B cell (primary cell): ENCODE results near the gene ASIC4. TPM values are rescaled to one million over a fixed set of nuclear protein-coding genes. Genes with fewer than 3 reads are reported as not detected.

Experiments used
- ATAC-seq: fragments of 200-7000 bp; cut with Tn5 transposase; one replicate; pipeline ENCODE4 v1.10.0; 2021; ENCODE audit warnings: low read depth, mild to moderate bottlenecking, moderate number of reproducible peaks, moderate library complexity
- CTCF ChIA-PET: fragments of 350-600 bp; sonication (Branson Sonifier 250); formaldehyde crosslinking; loops from one replicate; lab custom pipeline; 2021; ENCODE audit warnings: antibody characterized with exemption, inconsistent platforms; lab: Charles Lee
- POLR2A ChIA-PET: fragments of 350-600 bp; sonication (Branson Sonifier 250); formaldehyde crosslinking; loops from one replicate; lab custom pipeline; 2021; ENCODE audit warnings: antibody characterized with exemption; lab: Charles Lee
- DNase-seq: peaks from one replicate; pipeline ENCODE4 v3.0.0; 2013
- H2AFZ ChIP-seq: 2 replicates; pipeline ENCODE4 v1.6.1; 2012; ENCODE audit warnings: mild to moderate bottlenecking, low read depth, low read length; ENCODE audit not compliant: insufficient read depth, poor library complexity, severe bottlenecking
- H3K27ac ChIP-seq, 2 donors: 1 replicate in 1 of 2; 2 replicates in 1 of 2; pipeline ENCODE4 v1.5.1; 2012 to 2013; ENCODE audit warnings: low read length in 2 of 2, mild to moderate bottlenecking in 2 of 2, moderate library complexity in 1 of 2
- H3K27me3 ChIP-seq, 4 experiments: fragments of 200-600 bp in 1 of 4; sonication (generic) in 1 of 4; replicated peaks in 1 of 4; 1 replicate in 2 of 4; 2 replicates in 2 of 4; pipeline versions ENCODE4 v1.6.1 to v1.7.0; 2013 to 2016; ENCODE audit warnings: low read length in 3 of 4, mild to moderate bottlenecking in 2 of 4, mixed read lengths in 1 of 4, moderate library complexity in 1 of 4; ENCODE audit not compliant: insufficient read depth in 4 of 4, control insufficient read depth in 3 of 4; ENCODE audit errors: control extremely low read depth in 1 of 4
- H3K36me3 ChIP-seq, 2 experiments: replicated peaks in 1 of 2; 1 replicate in 1 of 2; 2 replicates in 1 of 2; pipeline versions ENCODE4 v1.6.1 to v1.7.1; 2013; ENCODE audit warnings: low read length in 1 of 2; ENCODE audit not compliant: insufficient read depth in 2 of 2, control insufficient read depth in 1 of 2; ENCODE audit errors: control extremely low read depth in 1 of 2, extremely low read depth in 1 of 2
- H3K4me1 ChIP-seq, 2 donors: fragments of 200-600 bp in 1 of 2; sonication (generic) in 1 of 2; 1 replicate in 1 of 2; 2 replicates in 1 of 2; pipeline versions ENCODE4 v1.5.1 to v1.6.1; 2013 to 2017; ENCODE audit warnings: low read length in 2 of 2; ENCODE audit not compliant: control insufficient read depth in 2 of 2, insufficient read depth in 2 of 2
- H3K4me2 ChIP-seq: replicated peaks from 2 replicates; pipeline ENCODE3; 2012; ENCODE audit warnings: mild to moderate bottlenecking, low read depth, low read length; ENCODE audit not compliant: poor library complexity, severe bottlenecking
- H3K4me3 ChIP-seq, 5 experiments: fragments of 200-600 bp in 1 of 5; sonication (generic) in 1 of 5; 1 replicate in 3 of 5; 2 replicates in 2 of 5; pipeline versions ENCODE4 v1.5.1 to v1.7.0; 2011 to 2016; ENCODE audit warnings: low read length in 4 of 5, mild to moderate bottlenecking in 4 of 5, low read depth in 2 of 5, control low read depth in 1 of 5, moderate library complexity in 1 of 5; ENCODE audit not compliant: insufficient read depth in 1 of 5; ENCODE audit errors: control extremely low read depth in 1 of 5, extremely low read depth in 1 of 5
- H3K79me2 ChIP-seq: fragments of 200-600 bp; sonication (generic); one replicate; pipeline ENCODE4 v1.6.0; 2016; ENCODE audit warnings: low read length; ENCODE audit not compliant: control insufficient read depth, insufficient read depth
- H3K9ac ChIP-seq: fragments of 200-600 bp; sonication (generic); 2 replicates; pipeline ENCODE4 v1.6.1; 2017; ENCODE audit warnings: mild to moderate bottlenecking, low read length, moderate library complexity
- H3K9me3 ChIP-seq, 3 donors: one replicate each; pipeline versions ENCODE4 v1.6.1 to v1.7.1; 2013; ENCODE audit warnings: low read length in 2 of 3; ENCODE audit not compliant: control insufficient read depth in 2 of 3, insufficient read depth in 1 of 3; ENCODE audit errors: control extremely low read depth in 1 of 3
- H4K20me1 ChIP-seq: 2 replicates; pipeline ENCODE4 v1.6.0; 2012; ENCODE audit warnings: mild to moderate bottlenecking, low read length; ENCODE audit not compliant: insufficient read depth, control insufficient read depth, poor library complexity, severe bottlenecking
- H3K27ac Mint-ChIP-seq: one replicate; pipeline ENCODE4 v1.8.0; 2021; ENCODE audit warnings: mixed read lengths
- H3K27me3 Mint-ChIP-seq: one replicate; pipeline ENCODE4 v1.8.0; 2021; ENCODE audit warnings: mixed read lengths
- H3K4me1 Mint-ChIP-seq: one replicate; pipeline ENCODE4 v1.8.0; 2021; ENCODE audit warnings: mixed read lengths
- H3K4me3 Mint-ChIP-seq: one replicate; pipeline ENCODE4 v1.8.0; 2021; ENCODE audit warnings: mixed read lengths
- H3K9me3 Mint-ChIP-seq: one replicate; pipeline ENCODE4 v1.8.0; 2022; ENCODE audit warnings: mixed read lengths; ENCODE audit not compliant: insufficient read depth
- CTCF ChIP-seq: fragments of 200-600 bp; IDR thresholded peaks from one replicate; pipeline ENCODE4 v1.8.0; 2022; ENCODE audit warnings: antibody characterized with exemption, mild to moderate bottlenecking
- EZH2 ChIP-seq: IDR thresholded peaks from 2 replicates; pipeline ENCODE4 v1.6.1; 2012; ENCODE audit warnings: borderline replicate concordance, low read depth, mild to moderate bottlenecking, moderate library complexity, low read length; ENCODE audit not compliant: insufficient read depth, poor library complexity, severe bottlenecking
- WGBS: methylation state at CpG from one replicate; pipeline ENCODE4 v1.1.5; 2013; ENCODE audit warnings: missing lambda C conversion rate; ENCODE audit not compliant: insufficient coverage; 5-methylcytosine and 5-hydroxymethylcytosine counted together
- intact Hi-C: fragments of 100-400 bp; cut with micrococcal nuclease; formaldehyde crosslinking; loops from one replicate; pipeline ENCODE4 v1.10.0; 2022
- polyA plus RNA-seq: library from polyadenylated mRNA; depleted of rRNA; stranded (reverse); fragments of >200 nt; gene quantifications from 2 replicates; pipeline ENCODE4 v1.2.3, GENCODE V29; 2012
- total RNA-seq, 2 donors: library from RNA; stranded (reverse); fragments of 120-200 nt in 1 of 2; gene quantifications; 1 replicate in 1 of 2; 2 replicates in 1 of 2; pipeline versions ENCODE4 v1.2.3 to v1.2.4, GENCODE V29; 2013 to 2022

ASIC4 gene
- total and polyA plus RNA-seq, 2 donors (not counting 1 experiment from before 2014, with no cell fraction given), result not detected

DNA sequence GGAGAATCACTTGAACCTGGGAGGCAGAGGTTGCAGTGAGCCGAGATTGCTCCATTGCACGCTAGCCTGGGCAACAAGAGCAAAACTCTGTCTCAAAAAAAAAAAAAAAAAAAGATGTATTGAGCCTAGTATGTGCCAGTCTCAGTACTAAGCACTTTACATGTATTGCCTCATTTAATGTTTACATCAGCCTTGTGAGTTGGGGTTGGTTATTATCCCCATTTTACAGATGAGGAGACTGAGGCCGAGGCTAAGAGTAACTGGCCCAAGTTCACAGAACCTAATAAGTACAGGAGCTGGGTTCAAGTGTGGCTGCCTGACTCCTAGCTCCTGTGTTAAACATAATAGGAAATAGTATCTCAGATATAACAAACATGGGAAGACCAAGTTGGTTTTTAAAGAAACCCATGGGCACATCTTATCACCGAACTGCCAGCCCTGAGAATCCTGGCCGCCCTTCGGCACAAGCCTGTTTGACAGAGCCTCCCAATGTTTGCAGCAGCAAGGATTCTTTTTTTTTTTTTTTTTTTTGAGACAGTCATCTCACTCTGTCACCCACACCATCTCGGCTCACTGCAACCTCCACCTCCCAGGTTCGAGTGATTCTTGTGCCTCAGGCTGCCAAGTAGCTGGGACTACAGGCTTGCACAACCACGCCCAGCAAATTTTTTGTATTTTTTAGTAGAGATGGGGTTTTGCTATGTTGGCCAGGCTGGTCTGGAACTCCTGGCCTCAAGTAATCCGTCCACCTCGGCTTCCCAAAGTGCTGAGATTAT, 39.8 kb upstream of the ASIC4 start:
- ATAC-seq (no peak), DNase-seq (no peak)
- Histone ChIP-seq H3K9me3 (peaks cover 0 to 3% (median 0%) of the 10 kb centered on the region in 3 donors), H4K20me1 (no peaks in the 10 kb centered on the region), H3K36me3 (no peaks in the 10 kb centered on the region), H3K4me3 (no peak overlapping the region), H3K4me2 (no peak overlapping the region), H3K79me2 (no peaks in the 10 kb centered on the region), H3K27me3 (peaks cover 0 to 10% (median 3%) of the 10 kb centered on the region in 4 experiments), H3K9ac (no peak overlapping the region), H2AFZ (no peak overlapping the region), H3K4me1 (no peaks in the 10 kb centered on the region), H3K27ac (no peak overlapping the region)
- Mint-ChIP-seq H3K4me3 (no peak overlapping the region), H3K9me3 (no peaks in the 10 kb centered on the region), H3K4me1 (peaks cover 4% of the 10 kb centered on the region), H3K27me3 (peaks cover 51% of the 10 kb centered on the region), H3K27ac (no peak overlapping the region)
- no peak for TF ChIP-seq EZH2
- no peak for TF ChIP-seq CTCF
- intact Hi-C loops, result no loop called here
- 60% methylated on average over 1 of the region's 11 CpGs for WGBS
- POLR2A ChIA-PET, result interaction anchor here (0.7 to 0.9 kb wide), 2 partner anchors 10 to 122 kb away, joined by 4 to 7 read pairs; no protein-coding TSS in a partner anchor
- CTCF ChIA-PET, result interaction anchor here (0.7 to 1.8 kb wide), 4 partner anchors 17 to 56 kb away, joined by 3 to 6 read pairs (median 3); no protein-coding TSS in a partner anchor

- Histone ChIP-seq H3K36me3 (no peaks in the 10 kb centered on the region), H3K4me1 (no peaks in the 10 kb centered on the region), H2AFZ (no peak overlapping the region), H3K9me3 (peaks cover 0 to 3% (median 0%) of the 10 kb centered on the region in 3 donors), H3K4me2 (no peak overlapping the region), H3K79me2 (no peaks in the 10 kb centered on the region), H3K27ac (no peak overlapping the region), H3K27me3 (peaks cover 0 to 10% (median 3%) of the 10 kb centered on the region in 4 experiments), H3K9ac (no peak overlapping the region), H3K4me3 (no peak overlapping the region), H4K20me1 (no peaks in the 10 kb centered on the region)
- Mint-ChIP-seq H3K27ac (no peak overlapping the region), H3K9me3 (no peaks in the 10 kb centered on the region), H3K27me3 (peaks cover 54% of the 10 kb centered on the region), H3K4me3 (no peak overlapping the region), H3K4me1 (peaks cover 4% of the 10 kb centered on the region)
- no CpG with 5 or more reads among the region's 6 CpGs for WGBS
- no peak for ATAC-seq
- no peak for TF ChIP-seq CTCF
- TF ChIP-seq EZH2, result no peak
- intact Hi-C loops, result no loop called here
- ChIA-PET CTCF (interaction anchor here (1.0 to 4.1 kb wide), 3 partner anchors 13 to 54 kb away, joined by 3 to 17 read pairs (median 6); no protein-coding TSS in a partner anchor), POLR2A (no interaction called here)
- DNase-seq, result no peak
Observed at GRCh38 chr2:219475278-219475677, 39.0 kb upstream of the ASIC4 start.
